H9 (cell line): ENCODE results near the gene FTO. TPM values are rescaled to one million over a fixed set of nuclear protein-coding genes. Genes with fewer than 3 reads are reported as not detected.

ENCODE experiments used
- DNase-seq: peaks from one replicate; pipeline ENCODE4 v3.0.0-alpha.2; 2017
- H2AFZ ChIP-seq: one replicate; pipeline ENCODE4 v1.6.1; 2013; ENCODE audit warnings: mild to moderate bottlenecking, low read length, control low read depth, moderate library complexity
- H2AK5ac ChIP-seq: 2 replicates; pipeline ENCODE4 v1.6.1; 2013; ENCODE audit warnings: low read length, control low read depth, mixed read lengths; ENCODE audit not compliant: insufficient read length
- H2BK120ac ChIP-seq: one replicate; pipeline ENCODE4 v1.6.1; 2013; ENCODE audit warnings: low read depth, mild to moderate bottlenecking, low read length, control low read depth, inconsistent platforms; ENCODE audit not compliant: poor library complexity, severe bottlenecking
- H2BK12ac ChIP-seq: 2 replicates; pipeline ENCODE4 v1.6.1; 2013; ENCODE audit warnings: low read length, control low read depth, mixed read lengths, low read depth; ENCODE audit not compliant: insufficient read length
- H2BK15ac ChIP-seq: 2 replicates; pipeline ENCODE4 v1.6.1; 2013; ENCODE audit warnings: low read depth, low read length, control low read depth
- H2BK20ac ChIP-seq: one replicate; pipeline ENCODE4 v1.6.1; 2013; ENCODE audit warnings: low read depth, mild to moderate bottlenecking, low read length, control low read depth, inconsistent platforms; ENCODE audit not compliant: poor library complexity, severe bottlenecking
- H2BK5ac ChIP-seq: 2 replicates; pipeline ENCODE4 v1.6.1; 2013; ENCODE audit warnings: low read length, control low read depth, mixed read lengths; ENCODE audit not compliant: insufficient read length
- H3K14ac ChIP-seq: 2 replicates; pipeline ENCODE4 v1.6.1; 2013; ENCODE audit warnings: low read length, control low read depth; ENCODE audit not compliant: insufficient read depth
- H3K18ac ChIP-seq: 2 replicates; pipeline ENCODE4 v1.6.1; 2013; ENCODE audit warnings: low read depth, mild to moderate bottlenecking, mixed read lengths, low read length, control low read depth; ENCODE audit not compliant: insufficient read length
- H3K23ac ChIP-seq: 2 replicates; pipeline ENCODE4 v1.6.1; 2013; ENCODE audit warnings: low read length, control low read depth, mixed read lengths, low read depth; ENCODE audit not compliant: insufficient read length
- H3K23me2 ChIP-seq: 2 replicates; pipeline ENCODE4 v1.6.1; 2013; ENCODE audit warnings: low read depth, mild to moderate bottlenecking, mixed read lengths, low read length, control low read depth; ENCODE audit not compliant: insufficient read length, poor library complexity, severe bottlenecking
- H3K27ac ChIP-seq: 2 replicates; pipeline ENCODE4 v1.5.1; 2013; ENCODE audit warnings: low read length, control low read depth, mixed read lengths, low read depth; ENCODE audit not compliant: insufficient read length
- H3K27me3 ChIP-seq: 2 replicates; pipeline ENCODE4 v1.6.1; 2013; ENCODE audit warnings: low read length, control low read depth, inconsistent platforms; ENCODE audit not compliant: insufficient read depth
- H3K4ac ChIP-seq: 2 replicates; pipeline ENCODE4 v1.6.1; 2013; ENCODE audit warnings: low read depth, mild to moderate bottlenecking, control low read depth, inconsistent platforms, low read length, moderate library complexity
- H3K4me1 ChIP-seq: 2 replicates; pipeline ENCODE4 v1.6.1; 2013; ENCODE audit warnings: low read length, control low read depth, inconsistent platforms; ENCODE audit not compliant: insufficient read depth
- H3K4me2 ChIP-seq: 2 replicates; pipeline ENCODE4 v1.6.1; 2013; ENCODE audit warnings: low read length, control low read depth, mixed read lengths; ENCODE audit not compliant: insufficient read length, insufficient read depth
- H3K56ac ChIP-seq: 2 replicates; pipeline ENCODE4 v1.6.1; 2013; ENCODE audit warnings: low read depth, mild to moderate bottlenecking, mixed read lengths, low read length, control low read depth; ENCODE audit not compliant: insufficient read length
- H3K79me1 ChIP-seq: 2 replicates; pipeline ENCODE4 v1.6.1; 2013; ENCODE audit warnings: low read depth, mild to moderate bottlenecking, moderate library complexity, low read length, control low read depth, inconsistent platforms; ENCODE audit not compliant: insufficient read depth, poor library complexity, severe bottlenecking
- H3K79me2 ChIP-seq: 2 replicates; pipeline ENCODE4 v1.6.1; 2013; ENCODE audit warnings: low read length, control low read depth, inconsistent platforms; ENCODE audit not compliant: insufficient read depth
- H3K9ac ChIP-seq: 2 replicates; pipeline ENCODE4 v1.6.1; 2013; ENCODE audit warnings: low read length, control low read depth, mixed read lengths; ENCODE audit not compliant: insufficient read length; ENCODE audit errors: extremely low read depth
- H3K9me3 ChIP-seq: one replicate; pipeline ENCODE4 v1.6.1; 2013; ENCODE audit warnings: low read depth, low read length, inconsistent platforms; ENCODE audit not compliant: control insufficient read depth
- H3T11ph ChIP-seq: one replicate; pipeline ENCODE4 v1.6.1; 2013; ENCODE audit warnings: mild to moderate bottlenecking, low read length, control low read depth, inconsistent platforms
- H4K20me1 ChIP-seq: one replicate; pipeline ENCODE4 v1.6.1; 2013; ENCODE audit not compliant: control insufficient read depth, insufficient read length, insufficient read depth
- H4K5ac ChIP-seq: 2 replicates; pipeline ENCODE4 v1.6.1; 2013; ENCODE audit warnings: low read depth, mild to moderate bottlenecking, mixed read lengths, low read length, control low read depth; ENCODE audit not compliant: insufficient read length
- H4K8ac ChIP-seq: replicated peaks from 2 replicates; pipeline ENCODE4 v1.6.1; 2013; ENCODE audit warnings: low read length, control low read depth, mixed read lengths, low read depth; ENCODE audit not compliant: insufficient read length
- H4K91ac ChIP-seq: 2 replicates; pipeline ENCODE4 v1.6.1; 2013; ENCODE audit warnings: low read depth, mild to moderate bottlenecking, moderate library complexity, mixed read lengths, low read length, control low read depth; ENCODE audit not compliant: insufficient read length
- H3K27ac Mint-ChIP-seq, 3 experiments: 2 replicates in 2 of 3; 3 replicates in 1 of 3; pipeline ENCODE4 v1.8.0; 2020 to 2021; ENCODE audit warnings: mixed read lengths in 3 of 3, mild to moderate bottlenecking in 1 of 3, moderate library complexity in 1 of 3
- H3K27me3 Mint-ChIP-seq: 2 replicates; pipeline ENCODE4 v1.8.0; 2021; ENCODE audit warnings: low read depth, mild to moderate bottlenecking, moderate library complexity, mixed read lengths
- H3K36me3 Mint-ChIP-seq, 3 experiments: 2 replicates in 2 of 3; 3 replicates in 1 of 3; pipeline ENCODE4 v1.8.0; 2020 to 2021; ENCODE audit warnings: low read depth in 3 of 3, mixed read lengths in 3 of 3; ENCODE audit not compliant: insufficient read depth in 1 of 3
- H3K4me1 Mint-ChIP-seq, 2 experiments: 2 replicates each; pipeline ENCODE4 v1.8.0; 2020; ENCODE audit warnings: mixed read lengths in 2 of 2
- H3K4me3 Mint-ChIP-seq, 2 experiments: 2 replicates in 1 of 2; 3 replicates in 1 of 2; pipeline ENCODE4 v1.8.0; 2020 to 2021; ENCODE audit warnings: mild to moderate bottlenecking in 2 of 2, mixed read lengths in 2 of 2, moderate library complexity in 1 of 2
- H3K9me3 Mint-ChIP-seq, 2 experiments: 2 replicates in 1 of 2; 3 replicates in 1 of 2; pipeline ENCODE4 v1.8.0; 2020; ENCODE audit warnings: mild to moderate bottlenecking in 2 of 2, mixed read lengths in 2 of 2, moderate library complexity in 1 of 2
- WGBS: extraction: QIAGEN DNeasy Blood & Tissue Kit; methylation state at CpG from one replicate; pipeline ENCODE4 v1.1.7; 2013; ENCODE audit warnings: missing lambda C conversion rate, low lambda C conversion rate, mixed read lengths; ENCODE audit not compliant: insufficient read length; ENCODE audit errors: extremely low coverage; 5-methylcytosine and 5-hydroxymethylcytosine counted together
- total RNA-seq: library from RNA; stranded (reverse); gene quantifications from 2 replicates; pipeline ENCODE4 v1.2.1, GENCODE V29; 2021
- TF ChIP-seq, protein P1 (sequence below): fragments of 200-600 bp; sonication (generic); conservative IDR thresholded peaks from 3 replicates; pipeline ENCODE4 v1.8.0; 2021; ENCODE audit warnings: antibody characterized with exemption, mild to moderate bottlenecking

FTO gene
- total RNA-seq, 1 experiment from 2014 or later: 67.9 TPM

DNA sequence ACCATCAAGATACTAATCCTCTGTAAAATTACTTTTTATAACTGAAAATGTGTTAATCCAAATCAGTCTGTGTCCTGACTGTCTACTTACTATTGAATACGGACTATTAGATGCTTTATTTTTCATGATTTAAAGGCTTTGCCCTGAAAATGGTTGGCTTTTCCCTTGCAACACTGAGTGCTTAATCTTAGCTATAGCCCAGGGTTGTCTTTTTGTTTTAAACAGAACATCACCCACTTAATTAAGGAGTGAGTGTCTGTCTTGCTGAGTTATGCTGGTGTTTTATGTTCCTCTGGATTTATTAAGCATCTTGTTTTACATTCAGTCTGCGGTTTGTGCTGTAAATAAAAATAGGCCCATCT, 11.0 kb downstream of the FTO start:
- Histone ChIP-seq H3K79me1 (no peaks in the 10 kb centered on the region), H4K91ac (no peak overlapping the region), H2BK15ac (no peak overlapping the region), H3K4ac (no peak overlapping the region), H3K79me2 (no peaks in the 10 kb centered on the region), H3T11ph (no peak overlapping the region), H3K27me3 (no peaks in the 10 kb centered on the region), H4K20me1 (no peaks in the 10 kb centered on the region), H4K8ac (no peak overlapping the region), H2BK120ac (no peak overlapping the region), H3K4me2 (no peak overlapping the region), H3K18ac (no peak overlapping the region), H2BK12ac (no peak overlapping the region), H2AK5ac (no peak overlapping the region), H2AFZ (no peak overlapping the region), H3K23ac (no peak overlapping the region), H3K9me3 (no peaks in the 10 kb centered on the region), H3K9ac (no peak overlapping the region), H3K27ac (no peak overlapping the region), H2BK20ac (no peak overlapping the region), H2BK5ac (no peak overlapping the region), H3K4me1 (peaks cover 3% of the 10 kb centered on the region; the same call in 1 of the 2 replicates), H3K56ac (no peak overlapping the region), H3K23me2 (no peaks in the 10 kb centered on the region), H3K14ac (no peak overlapping the region), H4K5ac (no peak overlapping the region)
- no peaks in the 10 kb centered on the region for H3K36me3 Mint-ChIP-seq
- no CpG with 5 or more reads among the region's 2 CpGs for WGBS
- DNase-seq: no peak
- no peaks in the 10 kb centered on the region for H3K27me3 Mint-ChIP-seq
- no peak overlapping the region for H3K27ac Mint-ChIP-seq
- H3K9me3 Mint-ChIP-seq: no peaks in the 10 kb centered on the region
- H3K4me3 Mint-ChIP-seq: no peak overlapping the region
- peaks cover 10 to 11% of the 10 kb centered on the region in 2 experiments for H3K4me1 Mint-ChIP-seq
- TF ChIP-seq, protein P1, sequence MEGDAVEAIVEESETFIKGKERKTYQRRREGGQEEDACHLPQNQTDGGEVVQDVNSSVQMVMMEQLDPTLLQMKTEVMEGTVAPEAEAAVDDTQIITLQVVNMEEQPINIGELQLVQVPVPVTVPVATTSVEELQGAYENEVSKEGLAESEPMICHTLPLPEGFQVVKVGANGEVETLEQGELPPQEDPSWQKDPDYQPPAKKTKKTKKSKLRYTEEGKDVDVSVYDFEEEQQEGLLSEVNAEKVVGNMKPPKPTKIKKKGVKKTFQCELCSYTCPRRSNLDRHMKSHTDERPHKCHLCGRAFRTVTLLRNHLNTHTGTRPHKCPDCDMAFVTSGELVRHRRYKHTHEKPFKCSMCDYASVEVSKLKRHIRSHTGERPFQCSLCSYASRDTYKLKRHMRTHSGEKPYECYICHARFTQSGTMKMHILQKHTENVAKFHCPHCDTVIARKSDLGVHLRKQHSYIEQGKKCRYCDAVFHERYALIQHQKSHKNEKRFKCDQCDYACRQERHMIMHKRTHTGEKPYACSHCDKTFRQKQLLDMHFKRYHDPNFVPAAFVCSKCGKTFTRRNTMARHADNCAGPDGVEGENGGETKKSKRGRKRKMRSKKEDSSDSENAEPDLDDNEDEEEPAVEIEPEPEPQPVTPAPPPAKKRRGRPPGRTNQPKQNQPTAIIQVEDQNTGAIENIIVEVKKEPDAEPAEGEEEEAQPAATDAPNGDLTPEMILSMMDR: no peak
